Panc1 (cell line): ENCODE data around the gene MAP7. TPM values are rescaled to one million over a fixed set of nuclear protein-coding genes. Genes with fewer than 3 reads are reported as not detected.

Experiments
- ATAC-seq: fragments of 200-7000 bp; cut with Tn5 transposase; 2 replicates; pipeline ENCODE4 v1.9.1; 2020; ENCODE audit warnings: mild to moderate bottlenecking, moderate library complexity
- BruUV-seq: library from RNA; stranded (reverse); fragments of 400-500 nt; replicated peaks from 2 replicates; lab custom pipeline; 2021; lab: Mats Ljungman, UMichigan
- CTCF ChIA-PET: fragments of 300-600 bp; sonication (Branson Sonifier 250); formaldehyde crosslinking; loops from one replicate; lab custom pipeline; 2022; ENCODE audit warnings: antibody characterized with exemption; lab: Charles Lee
- POLR2A ChIA-PET: fragments of 300-600 bp; sonication (Branson Sonifier 250); formaldehyde crosslinking; loops from one replicate; lab custom pipeline; 2022; ENCODE audit warnings: antibody characterized with exemption; lab: Charles Lee
- DNase-seq: peaks from one replicate; pipeline ENCODE4 v3.0.0-alpha.2; 2010; ENCODE audit warnings: low read depth, low spot score
- H3K27ac ChIP-seq: 2 replicates; pipeline ENCODE4 v1.5.1; 2011; ENCODE audit warnings: mild to moderate bottlenecking, low read length, inconsistent platforms
- H3K27me3 ChIP-seq: fragments of 200-500 bp; sonication (Bioruptor generic); 2 replicates; pipeline ENCODE4 v1.6.0; 2014; ENCODE audit warnings: low read length, inconsistent platforms; ENCODE audit not compliant: control insufficient read depth, insufficient read depth
- H3K36me3 ChIP-seq: fragments of 200-500 bp; sonication (Bioruptor generic); 2 replicates; pipeline ENCODE4 v1.5.1; 2014; ENCODE audit warnings: inconsistent platforms, mild to moderate bottlenecking, low read length, moderate library complexity; ENCODE audit not compliant: control insufficient read depth, insufficient read depth
- H3K4me1 ChIP-seq: 2 replicates; pipeline ENCODE4 v1.5.1; 2011; ENCODE audit warnings: inconsistent platforms, mild to moderate bottlenecking, low read length, moderate library complexity; ENCODE audit not compliant: control insufficient read depth, insufficient read depth
- H3K4me3 ChIP-seq, 2 experiments: 2 replicates each; pipeline ENCODE4 v1.5.1; 2011 to 2012; ENCODE audit warnings: low read depth in 2 of 2, low read length in 2 of 2, mild to moderate bottlenecking in 2 of 2, inconsistent platforms in 1 of 2, moderate library complexity in 1 of 2
- H3K9me3 ChIP-seq: fragments of 200-500 bp; sonication (Bioruptor generic); 2 replicates; pipeline ENCODE4 v1.5.1; 2014; ENCODE audit warnings: low read depth, mild to moderate bottlenecking, inconsistent platforms, low read length, moderate library complexity; ENCODE audit not compliant: control insufficient read depth, insufficient read depth
- CTCF ChIP-seq: fragments of 450-650 bp; IDR thresholded peaks from 2 replicates; pipeline ENCODE4 v1.5.1; 2017; ENCODE audit warnings: mild to moderate bottlenecking
- POLR2AphosphoS5 ChIP-seq: IDR thresholded peaks from 2 replicates; pipeline ENCODE4 v1.6.1; 2012; ENCODE audit warnings: mild to moderate bottlenecking, low read depth, low read length, moderate library complexity
- REST ChIP-seq, 2 experiments: IDR thresholded peaks; 2 replicates each; pipeline ENCODE4 v1.6.1; 2011 to 2012; ENCODE audit warnings: low read depth in 2 of 2, control low read depth in 1 of 2, low read length in 1 of 2, mild to moderate bottlenecking in 1 of 2, moderate library complexity in 1 of 2; ENCODE audit not compliant: insufficient read depth in 1 of 2
- SIN3A ChIP-seq: IDR thresholded peaks from 2 replicates; pipeline ENCODE4 v1.6.1; 2012; ENCODE audit warnings: low read depth, mild to moderate bottlenecking, low read length, moderate library complexity, borderline replicate concordance; ENCODE audit not compliant: insufficient read depth
- TCF7L2 ChIP-seq: IDR thresholded peaks from 2 replicates; pipeline ENCODE4 v1.6.1; 2011; ENCODE audit warnings: mild to moderate bottlenecking, low read depth, low read length, inconsistent platforms
- in situ Hi-C: cut with HindIII; loops from 2 replicates; pipeline ENCODE4 v1.10.0; 2016; ENCODE audit warnings: low sequenced_read_pairs, low pct_unique_long_range_greater_than_20kb
- intact Hi-C: fragments of 100-400 bp; cut with micrococcal nuclease; formaldehyde crosslinking; loops from one replicate; pipeline ENCODE4 v1.10.0; 2022; ENCODE audit not compliant: unreplicated experiment
- total RNA-seq: library from RNA; stranded (reverse); gene quantifications from one replicate; pipeline ENCODE4 v1.2.1, GENCODE V29; 2021; ENCODE audit not compliant: unreplicated experiment

The MAP7 gene
- total RNA-seq, 1 experiment from 2014 or later: 1.8 TPM

- Histone ChIP-seq H3K36me3 (no peaks in the 10 kb centered on the region), H3K4me3 (no peak overlapping the region), H3K4me1 (no peaks in the 10 kb centered on the region; the same call in 1 of the 2 replicates), H3K27ac (no peak overlapping the region), H3K27me3 (0 out of 2 replicates have a peak, but pooled peaks cover 2% of the 10 kb centered on the region), H3K9me3 (no peaks in the 10 kb centered on the region)
- ATAC-seq (no peak), DNase-seq (no peak)
- no peak for TF ChIP-seq TCF7L2
- no peak for TF ChIP-seq POLR2AphosphoS5
- TF ChIP-seq SIN3A: no peak
- no peak for TF ChIP-seq REST (IDR thresholded peaks at IDR 0.05; ENCODE audit: insufficient read depth in 1 of 2, low read depth in 2 of 2, low read length in 1 of 2)
- TF ChIP-seq CTCF: no peak
- ChIA-PET POLR2A (no interaction called here), CTCF (no interaction called here)
- BruUV-seq: no TSS peak
- in situ Hi-C loops (no loop called here), intact Hi-C loops (no loop called here)
These were observed 105.2 kb downstream of the MAP7 start for GRCh38 chr6:136445063-136445462.

GRCh38 chr6:136440203-136440602 lies 110.0 kb downstream of the MAP7 start:
- no peak for ATAC-seq
- no peak overlapping the region for H3K27ac ChIP-seq
- intact Hi-C loops (no loop called here), in situ Hi-C loops (no loop called here)
- POLR2A ChIA-PET: no interaction called here
- no peaks in the 10 kb centered on the region for H3K36me3 ChIP-seq
- DNase-seq: no peak
- no TSS peak for BruUV-seq
- CTCF ChIA-PET: no interaction called here
- no peak overlapping the region for H3K4me3 ChIP-seq
- TF ChIP-seq REST (IDR thresholded peaks at IDR 0.05; ENCODE audit: insufficient read depth in 1 of 2, low read depth in 2 of 2, low read length in 1 of 2): no peak
- TF ChIP-seq CTCF: no peak
- no peak for TF ChIP-seq SIN3A
- 0 out of 2 replicates have a peak, but pooled peaks cover 2% of the 10 kb centered on the region for H3K27me3 ChIP-seq
- H3K4me1 ChIP-seq: no peaks in the 10 kb centered on the region; the same call in 1 of the 2 replicates
- H3K9me3 ChIP-seq: no peaks in the 10 kb centered on the region
